ENCODE results near the gene PSMB5. TPM values are rescaled to one million over a fixed set of nuclear protein-coding genes. Genes with fewer than 3 reads are reported as not detected.
A peak's percentile ranks its signal among the peaks of the same experiment; 100 is the strongest.
"Not testable (repeated sequence)": the region's sequence is repeated elsewhere in the genome, so short reads cannot be mapped to it uniquely, and the experiment has no call there.

Gene PSMB5
- total RNA-seq, 2 experiments from 2014 or later: 49.0 to 54.5 TPM

GRCh38 chr14:23025151-23025814 is 9.4 kb downstream of the PSMB5 start:
- POLR2A ChIA-PET: no interaction called here
- Mint-ChIP-seq H3K27me3 (no peaks in the 10 kb centered on the region), H3K9me3 (no peaks in the 10 kb centered on the region), H3K27ac (no peak overlapping the region), H3K4me1 (peaks cover 26% of the 10 kb centered on the region), H3K4me3 (no peak overlapping the region), H3K36me3 (peaks cover 26% of the 10 kb centered on the region)
- no peak for ATAC-seq (ENCODE audit: low read depth)
- no peak for DNase-seq

- ATAC-seq (ENCODE audit: low read depth) (no peak), DNase-seq (no peak)
- no peaks in the 10 kb centered on the region for H3K27me3 Mint-ChIP-seq
- peaks cover 26% of the 10 kb centered on the region for H3K4me1 Mint-ChIP-seq
- H3K36me3 Mint-ChIP-seq: peaks cover 26% of the 10 kb centered on the region
- POLR2A ChIA-PET: interaction anchor here (0.7 to 1.5 kb wide), 3 partner anchors 9 to 32 kb away, joined by 3 to 10 read pairs (median 5); partner anchors contain the start of gene PSMB5
- no peak overlapping the region for H3K4me3 Mint-ChIP-seq
- H3K27ac Mint-ChIP-seq: no peak overlapping the region
- no peaks in the 10 kb centered on the region for H3K9me3 Mint-ChIP-seq
Observed at GRCh38 chr14:23024612-23025075, 10.1 kb downstream of the PSMB5 start.

DNA sequence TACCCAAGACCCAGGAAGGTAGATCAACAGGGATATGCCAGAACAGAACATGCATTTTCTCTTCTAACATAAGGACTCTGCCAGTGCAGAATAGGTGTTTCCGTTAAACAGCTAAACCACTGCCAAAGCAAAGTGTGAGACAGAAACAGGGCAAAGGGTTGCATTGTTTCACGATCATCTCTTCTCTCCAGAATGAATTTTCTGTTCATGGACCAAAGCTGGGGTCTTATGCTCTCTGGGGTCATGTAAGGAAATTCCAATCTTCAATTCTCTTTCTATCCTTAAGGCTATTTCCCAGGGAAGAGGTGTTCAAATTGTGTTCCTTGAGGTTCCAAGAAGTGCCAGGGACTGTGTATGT is 10.9 kb downstream of the PSMB5 start:
- Mint-ChIP-seq H3K4me1 (peaks cover 19% of the 10 kb centered on the region), H3K9me3 (no peaks in the 10 kb centered on the region), H3K27ac (no peak overlapping the region), H3K36me3 (peaks cover 22% of the 10 kb centered on the region), H3K27me3 (no peaks in the 10 kb centered on the region), H3K4me3 (no peak overlapping the region)
- ATAC-seq (ENCODE audit: low read depth) (no peak), DNase-seq (no peak)
- POLR2A ChIA-PET: interaction anchor here (0.5 to 1.5 kb wide), 5 partner anchors 8 to 33 kb away, joined by 3 to 10 read pairs (median 3); partner anchors contain the start of gene PSMB5

DNA sequence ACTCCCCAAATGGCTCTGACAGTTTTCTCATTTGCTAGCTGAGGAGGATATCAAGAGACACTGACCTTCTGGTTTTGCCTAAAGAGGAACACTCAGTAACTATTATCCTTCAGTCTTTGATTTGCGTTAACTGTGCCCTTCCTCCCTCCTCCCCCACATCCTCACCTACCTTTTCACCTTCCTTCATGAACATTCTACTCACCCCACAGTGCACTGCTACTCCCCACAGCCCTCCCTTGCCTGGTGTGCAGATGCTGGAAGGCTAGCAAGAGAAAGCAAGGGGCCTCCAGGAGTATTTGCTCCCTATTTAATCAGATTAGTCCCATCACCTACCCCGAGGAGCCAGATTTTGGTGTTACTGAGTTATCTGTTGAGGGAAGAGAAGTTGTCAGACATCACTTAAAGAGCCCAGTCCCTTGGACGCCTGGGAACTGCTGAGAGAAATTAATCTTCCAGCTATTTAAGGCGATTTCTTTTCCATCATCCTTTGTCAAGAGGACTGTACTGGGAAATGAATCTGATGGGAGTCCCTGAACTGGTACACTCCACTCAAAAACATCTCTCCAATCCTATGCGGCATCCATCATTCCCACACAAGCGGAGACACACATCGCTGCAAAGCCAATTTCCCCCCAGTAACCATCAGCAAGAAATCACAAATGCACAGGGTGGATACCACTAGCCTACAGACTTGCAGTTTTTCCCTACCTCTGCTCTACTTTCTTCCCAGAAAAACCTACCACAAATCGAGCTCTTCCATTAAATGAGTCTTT is 11.5 kb downstream of the PSMB5 start:
- ATAC-seq (ENCODE audit: low read depth) (peak; percentile 36), DNase-seq (no peak)
- POLR2A ChIA-PET: interaction anchor here (0.5 to 1.5 kb wide), 5 partner anchors 8 to 33 kb away, joined by 3 to 10 read pairs (median 3); partner anchors contain the start of gene PSMB5
- Mint-ChIP-seq H3K27me3 (no peaks in the 10 kb centered on the region), H3K4me1 (peaks cover 17% of the 10 kb centered on the region), H3K9me3 (no peaks in the 10 kb centered on the region), H3K4me3 (no peak overlapping the region), H3K36me3 (peaks cover 22% of the 10 kb centered on the region), H3K27ac (no peak overlapping the region)

- H3K4me1 Mint-ChIP-seq: peaks cover 12% of the 10 kb centered on the region
Observed at GRCh38 chr14:23021889-23022442, 12.7 kb downstream of the PSMB5 start.

GRCh38 chr14:23021434-23021833 is 13.3 kb downstream of the PSMB5 start:
- peaks cover 12% of the 10 kb centered on the region for H3K4me1 Mint-ChIP-seq
- no peaks in the 10 kb centered on the region for H3K27me3 Mint-ChIP-seq
- POLR2A ChIA-PET: interaction anchor here (2.1 kb wide), 1 partner anchor 13 kb away, joined by 10 read pairs; the partner anchor contains the start of gene PSMB5
- peak overlapping the region; percentile 18 for H3K4me3 Mint-ChIP-seq
- H3K9me3 Mint-ChIP-seq: no peaks in the 10 kb centered on the region
- DNase-seq (no peak), ATAC-seq (ENCODE audit: low read depth) (no peak)
- peaks cover 17% of the 10 kb centered on the region for H3K36me3 Mint-ChIP-seq
- peak overlapping the region; percentile 22 for H3K27ac Mint-ChIP-seq

More at GRCh38 chr14:23021889-23022442, 12.7 kb downstream of the PSMB5 start:
- peaks cover 17% of the 10 kb centered on the region for H3K36me3 Mint-ChIP-seq
- DNase-seq: no peak
- no peak for ATAC-seq (ENCODE audit: low read depth)
- H3K9me3 Mint-ChIP-seq: no peaks in the 10 kb centered on the region
- H3K27me3 Mint-ChIP-seq: no peaks in the 10 kb centered on the region
- POLR2A ChIA-PET: no interaction called here
- H3K4me3 Mint-ChIP-seq: no peak overlapping the region
- H3K27ac Mint-ChIP-seq: no peak overlapping the region

GRCh38 chr14:23020143-23021128 is 14.3 kb downstream of the PSMB5 start:
- Mint-ChIP-seq H3K4me1 (peaks cover 14% of the 10 kb centered on the region), H3K27me3 (no peaks in the 10 kb centered on the region), H3K4me3 (no peak overlapping the region), H3K27ac (no peak overlapping the region), H3K9me3 (no peaks in the 10 kb centered on the region), H3K36me3 (peaks cover 8% of the 10 kb centered on the region)
- DNase-seq: no peak
- POLR2A ChIA-PET: interaction anchor here (0.7 to 2.1 kb wide), 3 partner anchors 14 to 22 kb away, joined by 3 to 10 read pairs (median 7); partner anchors contain the start of gene PSMB5
- ATAC-seq (ENCODE audit: low read depth): no peak

DNA sequence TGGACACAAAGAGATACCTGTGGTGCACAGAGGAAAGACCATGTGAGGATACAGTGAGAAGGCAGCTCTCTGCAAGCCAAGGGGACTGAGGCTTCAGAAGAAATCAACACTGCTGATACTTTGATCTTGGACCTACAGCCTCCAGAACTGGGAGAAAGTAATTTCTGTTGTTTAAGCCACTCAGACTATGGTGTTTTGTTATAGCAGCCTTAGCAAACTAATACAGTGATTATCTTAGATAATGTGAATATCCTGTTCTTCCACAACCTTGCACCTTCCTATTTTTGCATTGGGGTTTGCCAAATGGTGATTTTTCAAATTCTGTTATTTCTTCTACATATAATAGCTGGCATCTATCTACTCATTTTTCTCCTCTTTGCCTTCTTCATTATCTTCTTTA is 16.6 kb downstream of the PSMB5 start:
- ATAC-seq (ENCODE audit: low read depth): no peak
- Mint-ChIP-seq H3K4me3 (no peak overlapping the region), H3K27ac (no peak overlapping the region), H3K4me1 (peaks cover 7% of the 10 kb centered on the region), H3K27me3 (no peaks in the 10 kb centered on the region), H3K36me3 (no peaks in the 10 kb centered on the region), H3K9me3 (no peaks in the 10 kb centered on the region)
- DNase-seq: no peak
- POLR2A ChIA-PET: no interaction called here

DNA sequence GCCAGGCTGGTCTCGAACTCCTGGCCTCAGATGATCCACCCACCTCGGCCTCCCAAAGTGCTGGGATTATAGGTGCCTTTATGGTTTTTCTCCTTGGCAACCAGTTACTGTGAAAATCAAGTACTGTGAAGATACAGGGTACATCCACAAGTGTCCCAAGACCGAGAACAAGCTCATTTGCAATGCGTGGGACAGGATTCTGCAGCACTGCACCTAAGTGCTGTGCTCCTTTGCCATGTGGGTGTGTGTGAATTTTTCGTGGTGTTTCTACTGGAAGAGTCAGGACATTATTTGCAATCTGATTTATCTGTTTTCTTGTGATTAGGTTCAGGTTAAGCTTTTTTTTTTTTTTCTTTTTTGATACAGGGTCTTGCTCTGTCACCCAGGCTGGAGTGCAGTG is 17.6 kb downstream of the PSMB5 start:
- DNase-seq: no peak
- Mint-ChIP-seq H3K4me3 (no peak overlapping the region), H3K4me1 (peaks cover 2% of the 10 kb centered on the region), H3K27ac (no peak overlapping the region), H3K9me3 (no peaks in the 10 kb centered on the region), H3K27me3 (no peaks in the 10 kb centered on the region), H3K36me3 (no peaks in the 10 kb centered on the region)
- POLR2A ChIA-PET: interaction anchor here (0.6 to 2.8 kb wide), 2 partner anchors 10 to 19 kb away, joined by 3 to 11 read pairs; no protein-coding TSS in a partner anchor
- no peak for ATAC-seq (ENCODE audit: low read depth)

DNA sequence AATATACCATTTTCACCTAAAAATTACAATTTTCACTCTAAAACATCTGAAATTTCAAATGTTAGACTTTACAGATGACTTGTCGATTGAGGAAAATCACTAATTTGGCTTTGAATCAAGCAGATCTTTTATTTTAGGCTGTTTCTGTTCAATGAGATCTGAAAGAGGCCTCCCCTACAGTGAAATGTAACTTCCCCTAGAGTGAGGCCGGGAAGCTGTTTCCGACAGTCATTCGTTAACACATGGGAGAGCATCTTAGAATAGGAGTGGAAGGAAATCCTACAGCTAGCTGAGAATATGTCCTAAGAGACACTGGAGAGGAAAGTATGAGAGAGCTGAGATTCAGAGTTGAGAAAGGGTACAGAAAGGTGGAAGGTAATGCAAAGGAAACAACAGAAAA is 19.1 kb downstream of the PSMB5 start:
- no peaks in the 10 kb centered on the region for H3K27me3 Mint-ChIP-seq
- H3K36me3 Mint-ChIP-seq: no peaks in the 10 kb centered on the region
- no peak overlapping the region for H3K27ac Mint-ChIP-seq
- POLR2A ChIA-PET: interaction anchor here (0.6 to 2.8 kb wide), 3 partner anchors 8 to 23 kb away, joined by 4 to 11 read pairs (median 5); no protein-coding TSS in a partner anchor
- DNase-seq: no peak
- H3K9me3 Mint-ChIP-seq: no peaks in the 10 kb centered on the region
- H3K4me1 Mint-ChIP-seq: peaks cover 4% of the 10 kb centered on the region
- peak overlapping the region; percentile 12 for H3K4me3 Mint-ChIP-seq
- ATAC-seq (ENCODE audit: low read depth): no peak

- H3K27ac Mint-ChIP-seq; H3K9me3 Mint-ChIP-seq; H3K36me3 Mint-ChIP-seq; H3K27me3 Mint-ChIP-seq; DNase-seq; H3K4me3 Mint-ChIP-seq; ATAC-seq (ENCODE audit: low read depth): not testable (repeated sequence)
- H3K4me1 Mint-ChIP-seq: peaks cover 15% of the 10 kb centered on the region
- POLR2A ChIA-PET: interaction anchor here (0.8 to 1.8 kb wide), 2 partner anchors 16 to 21 kb away, joined by 3 to 4 read pairs; partner anchors contain the start of gene PSMB5
Observed at GRCh38 chr14:23013749-23014054, 21.0 kb downstream of the PSMB5 start.

GRCh38 chr14:23013054-23013748 is 21.5 kb downstream of the PSMB5 start:
- Mint-ChIP-seq H3K36me3 (no peaks in the 10 kb centered on the region), H3K27me3 (no peaks in the 10 kb centered on the region), H3K4me1 (peaks cover 19% of the 10 kb centered on the region), H3K9me3 (no peaks in the 10 kb centered on the region), H3K4me3 (no peak overlapping the region), H3K27ac (no peak overlapping the region)
- no peak for DNase-seq
- ATAC-seq (ENCODE audit: low read depth): no peak
- POLR2A ChIA-PET: interaction anchor here (0.8 to 1.8 kb wide), 2 partner anchors 16 to 21 kb away, joined by 3 to 4 read pairs; partner anchors contain the start of gene PSMB5

All from activated naive CD8-positive, alpha-beta T cell treated with anti-CD3 and anti-CD28 coated beads, Interleukin-2, amount 10 ng/mL, durations not matched to agents 7 days and 5 days (primary cell).